ENCODE results near the gene MRPL14.

DNA sequence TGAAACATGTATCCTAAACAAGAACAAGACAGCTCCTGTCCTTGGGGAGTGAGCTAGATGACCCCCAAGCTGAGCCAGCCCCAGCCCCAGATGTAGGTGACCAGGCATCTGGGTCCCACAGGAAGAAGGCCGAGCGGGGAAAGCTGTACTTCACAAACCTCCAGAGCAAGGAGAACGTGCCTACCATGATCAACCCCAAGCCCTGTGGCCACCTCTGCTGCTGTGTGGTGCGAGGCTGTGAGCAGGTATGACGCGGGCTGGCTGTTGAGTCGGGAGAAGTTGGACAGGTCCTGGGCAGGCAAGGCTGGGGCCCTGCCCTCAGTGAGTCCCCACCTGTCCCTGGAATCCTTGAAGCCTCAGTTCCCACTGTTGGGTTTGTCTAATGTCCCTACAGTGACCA, 20.0 kb upstream of the MRPL14 start:
- no peak for TF ChIP-seq POLR2AphosphoS5 (IDR thresholded peaks at IDR 0.05; ENCODE audit: borderline replicate concordance, low read depth, low read length)
- no peak for TF ChIP-seq EZH2 (IDR thresholded peaks at IDR 0.05)
- no peak for TF ChIP-seq FOXP2 (optimal IDR thresholded peaks at IDR 0.05; ENCODE audit: control extremely low read depth, extremely low read length, insufficient read depth)
